ENCODE data around the gene FKBP14.

Gene FKBP14

GRCh38 chr7:29989257-29989995 lies 37.1 kb downstream of the FKBP14 start, which contains the start of gene SCRN1:
Gene SCRN1, minus strand, starts transcription at chr7:29989801. Its CDS starts 20,734 bp downstream, at chr7:29969067.
- Histone ChIP-seq H3K27ac (no peak within 1 kb of the TSS), H3K27me3 (peaks cover 46 to 63% (median 56%) of the 10 kb centered on the region in 11 experiments), H3K4me3 (peak within 1 kb of the TSS in 9 of 10 experiments; percentile 24 to 61 (median 41); a peak in 16 of 20 replicates), H4K20me1 (no peaks in the 10 kb centered on the region), H3K9me3 (replicated peaks in 1 of 11) (peaks cover 56 to 70% (median 68%) of the 10 kb centered on the region in 11 experiments), H3K36me3 (peaks cover 0 to 13% (median 7%) of the 10 kb centered on the region in 11 experiments; a peak in 7 of 22 replicates), H3K9ac (no peak within 1 kb of the TSS), H3K4me2 (peak within 1 kb of the TSS in 6 of 11 experiments; percentile 15 to 60 (median 32); a peak in 7 of 22 replicates), H3K4me1 (peaks cover 0 to 16% (median 3%) of the 10 kb centered on the region in 10 experiments; a peak in 10 of 20 replicates)
- no peak for TF ChIP-seq Cebpa-rat (IDR thresholded peaks at IDR 0.05)

GRCh38 chr7:29988424-29989256 lies 37.9 kb downstream of the FKBP14 start:
- Histone ChIP-seq H4K20me1 (no peaks in the 10 kb centered on the region), H3K4me2 (no peak overlapping the region), H3K9me3 (replicated peaks in 1 of 11) (peaks cover 50 to 62% (median 61%) of the 10 kb centered on the region in 11 experiments), H3K9ac (no peak overlapping the region), H3K4me3 (peak overlapping the region in 9 of 10 experiments; percentile 24 to 61 (median 41); a peak in 16 of 20 replicates), H3K27me3 (peaks cover 46 to 63% (median 56%) of the 10 kb centered on the region in 11 experiments), H3K36me3 (peaks cover 0 to 13% (median 7%) of the 10 kb centered on the region in 11 experiments; a peak in 7 of 22 replicates), H3K27ac (no peak overlapping the region), H3K4me1 (peaks cover 0 to 16% (median 3%) of the 10 kb centered on the region in 10 experiments; a peak in 10 of 20 replicates)
- TF ChIP-seq Cebpa-rat (IDR thresholded peaks at IDR 0.05) = no peak

GRCh38 chr7:29987811-29988317 lies 38.6 kb downstream of the FKBP14 start:
- no peak for TF ChIP-seq Cebpa-rat (IDR thresholded peaks at IDR 0.05)
- Histone ChIP-seq H3K4me3 (no peak overlapping the region), H3K4me2 (no peak overlapping the region), H4K20me1 (no peaks in the 10 kb centered on the region), H3K4me1 (peaks cover 0 to 16% (median 3%) of the 10 kb centered on the region in 10 experiments; a peak in 10 of 20 replicates), H3K9me3 (replicated peaks in 1 of 11) (peaks cover 42 to 54% (median 53%) of the 10 kb centered on the region in 11 experiments), H3K27me3 (peaks cover 46 to 62% (median 56%) of the 10 kb centered on the region in 11 experiments), H3K27ac (no peak overlapping the region), H3K9ac (no peak overlapping the region), H3K36me3 (peaks cover 0 to 13% (median 7%) of the 10 kb centered on the region in 11 experiments; a peak in 7 of 22 replicates)

GRCh38 chr7:29987083-29987482 lies 39.4 kb downstream of the FKBP14 start:
- H3K4me2 ChIP-seq = no peak overlapping the region
- H3K4me1 ChIP-seq = peaks cover 0 to 16% (median 3%) of the 10 kb centered on the region in 10 experiments; a peak in 10 of 20 replicates

GRCh38 chr7:29980151-29980550 lies 46.4 kb downstream of the FKBP14 start:
- TF ChIP-seq Cebpa-rat (IDR thresholded peaks at IDR 0.05) = no peak
- Histone ChIP-seq H3K4me3 (no peak overlapping the region), H3K4me1 (peaks cover 0 to 6% (median 0%) of the 10 kb centered on the region in 10 experiments; a peak in 6 of 20 replicates), H3K9me3 (replicated peaks in 1 of 11) (no peaks in the 10 kb centered on the region), H3K4me2 (no peak overlapping the region), H3K27me3 (no peaks in the 10 kb centered on the region), H3K27ac (no peak overlapping the region), H3K9ac (no peak overlapping the region), H4K20me1 (no peaks in the 10 kb centered on the region), H3K36me3 (no peaks in the 10 kb centered on the region)

More at GRCh38 chr7:29987083-29987482, 39.4 kb downstream of the FKBP14 start:
- no peak overlapping the region for H3K9ac ChIP-seq
- peaks cover 34 to 47% (median 45%) of the 10 kb centered on the region in 11 experiments for H3K9me3 ChIP-seq (replicated peaks in 1 of 11)
- peaks cover 0 to 13% (median 7%) of the 10 kb centered on the region in 11 experiments; a peak in 7 of 22 replicates for H3K36me3 ChIP-seq
- no peak overlapping the region for H3K4me3 ChIP-seq
- H3K27me3 ChIP-seq = peaks cover 45 to 55% (median 53%) of the 10 kb centered on the region in 11 experiments
- no peak overlapping the region for H3K27ac ChIP-seq
- no peak for TF ChIP-seq Cebpa-rat (IDR thresholded peaks at IDR 0.05)
- H4K20me1 ChIP-seq = no peaks in the 10 kb centered on the region

- Histone ChIP-seq H4K20me1 (no peaks in the 10 kb centered on the region), H3K27ac (no peak overlapping the region)
Measured at GRCh38 chr7:29977886-29978651, 48.4 kb downstream of the FKBP14 start.

GRCh38 chr7:29976673-29977415 lies 49.7 kb downstream of the FKBP14 start:
- no peak overlapping the region for H3K27ac ChIP-seq
- H3K36me3 ChIP-seq = no peaks in the 10 kb centered on the region
- H3K9ac ChIP-seq = no peak overlapping the region
- H3K4me3 ChIP-seq = no peak overlapping the region
- TF ChIP-seq Cebpa-rat (IDR thresholded peaks at IDR 0.05) = no peak
- H3K27me3 ChIP-seq = no peaks in the 10 kb centered on the region
- no peaks in the 10 kb centered on the region for H3K9me3 ChIP-seq (replicated peaks in 1 of 11)
- no peak overlapping the region for H3K4me2 ChIP-seq
- H3K4me1 ChIP-seq = no peaks in the 10 kb centered on the region
- no peaks in the 10 kb centered on the region for H4K20me1 ChIP-seq

More at GRCh38 chr7:29977886-29978651, 48.4 kb downstream of the FKBP14 start:
- Histone ChIP-seq H3K36me3 (no peaks in the 10 kb centered on the region), H3K4me3 (no peak overlapping the region), H3K9ac (no peak overlapping the region), H3K27me3 (no peaks in the 10 kb centered on the region), H3K4me2 (no peak overlapping the region), H3K9me3 (replicated peaks in 1 of 11) (no peaks in the 10 kb centered on the region), H3K4me1 (no peaks in the 10 kb centered on the region)
- no peak for TF ChIP-seq Cebpa-rat (IDR thresholded peaks at IDR 0.05)

GRCh38 chr7:29976266-29976665 lies 50.2 kb downstream of the FKBP14 start:
- Histone ChIP-seq H3K4me1 (no peaks in the 10 kb centered on the region), H4K20me1 (no peaks in the 10 kb centered on the region), H3K4me2 (no peak overlapping the region), H3K9ac (no peak overlapping the region), H3K9me3 (replicated peaks in 1 of 11) (no peaks in the 10 kb centered on the region), H3K36me3 (no peaks in the 10 kb centered on the region), H3K27ac (no peak overlapping the region), H3K27me3 (no peaks in the 10 kb centered on the region), H3K4me3 (no peak overlapping the region)
- TF ChIP-seq Cebpa-rat (IDR thresholded peaks at IDR 0.05) = no peak

Measured in BLaER1 treated with 17β-estradiol and CSF1 and Interleukin-3, amounts not matched to agents 10 nM and 100 nM (cell line).